Right lobe of liver (tissue), 4 donors: ENCODE measurements around the gene SCARF2.
"Not testable (repeated sequence)": the region's sequence is repeated elsewhere in the genome, so short reads cannot be mapped to it uniquely, and the experiment has no call there.

ENCODE experiments used
- POLR2A ChIP-seq: fragments of 450-650 bp; IDR thresholded peaks from one replicate; pipeline ENCODE4 v1.6.1; 2017; ENCODE audit warnings: antibody characterized with exemption, mild to moderate bottlenecking
- TF ChIP-seq, protein P1 (sequence below), 4 donors: fragments of 200-600 bp in 3 of 4; fragments of 450-650 bp in 1 of 4; IDR thresholded peaks; one replicate each; pipeline versions ENCODE4 v1.5.1 to v1.8.0; 2016 to 2022; ENCODE audit warnings: antibody characterized with exemption in 4 of 4, mild to moderate bottlenecking in 2 of 4
- donor health status: DM: no; HTN: no; CAD: no.
- donor health status: DM: no; HTN: no; CAD: no.
- donor health status: DM: no; HTN: yes; CAD: no.

DNA sequence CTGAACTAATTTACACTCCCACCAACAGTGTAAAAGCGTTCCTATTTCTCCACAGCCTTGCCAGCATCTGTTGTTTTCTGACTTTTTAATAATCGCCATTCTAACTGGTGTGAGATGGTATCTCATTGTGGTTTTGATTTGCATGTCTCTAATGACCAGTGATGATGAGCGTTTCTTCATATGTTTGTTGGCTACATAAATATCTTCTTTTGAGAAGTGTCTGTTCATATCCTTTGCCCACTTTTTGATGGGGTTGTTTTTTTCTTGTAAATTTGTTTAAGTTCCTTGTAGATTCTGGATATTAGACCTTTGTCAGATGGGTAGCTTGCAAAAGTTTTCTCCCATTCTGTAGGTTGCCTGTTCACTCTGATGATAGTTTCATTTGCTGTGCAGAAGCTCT lies 21.9 kb downstream of the SCARF2 start:
- TF ChIP-seq, protein P1, sequence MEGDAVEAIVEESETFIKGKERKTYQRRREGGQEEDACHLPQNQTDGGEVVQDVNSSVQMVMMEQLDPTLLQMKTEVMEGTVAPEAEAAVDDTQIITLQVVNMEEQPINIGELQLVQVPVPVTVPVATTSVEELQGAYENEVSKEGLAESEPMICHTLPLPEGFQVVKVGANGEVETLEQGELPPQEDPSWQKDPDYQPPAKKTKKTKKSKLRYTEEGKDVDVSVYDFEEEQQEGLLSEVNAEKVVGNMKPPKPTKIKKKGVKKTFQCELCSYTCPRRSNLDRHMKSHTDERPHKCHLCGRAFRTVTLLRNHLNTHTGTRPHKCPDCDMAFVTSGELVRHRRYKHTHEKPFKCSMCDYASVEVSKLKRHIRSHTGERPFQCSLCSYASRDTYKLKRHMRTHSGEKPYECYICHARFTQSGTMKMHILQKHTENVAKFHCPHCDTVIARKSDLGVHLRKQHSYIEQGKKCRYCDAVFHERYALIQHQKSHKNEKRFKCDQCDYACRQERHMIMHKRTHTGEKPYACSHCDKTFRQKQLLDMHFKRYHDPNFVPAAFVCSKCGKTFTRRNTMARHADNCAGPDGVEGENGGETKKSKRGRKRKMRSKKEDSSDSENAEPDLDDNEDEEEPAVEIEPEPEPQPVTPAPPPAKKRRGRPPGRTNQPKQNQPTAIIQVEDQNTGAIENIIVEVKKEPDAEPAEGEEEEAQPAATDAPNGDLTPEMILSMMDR (IDR thresholded peaks at IDR 0.05): not testable (repeated sequence)
- TF ChIP-seq POLR2A: not testable (repeated sequence)
